Measurements from ENCODE around the gene JUND.

GRCh38 chr19:18249834-18250233, 31.6 kb downstream of the JUND start:
- TF ChIP-seq CTCF (IDR thresholded peaks at IDR 0.05) (no peak), POLR2A (IDR thresholded peaks at IDR 0.05) (no peak)

All from Peyer's patch (tissue), 4 donors.